ENCODE results near the gene NID2.
A peak's percentile ranks its signal among the peaks of the same experiment; 100 is the strongest.

NID2 gene

DNA sequence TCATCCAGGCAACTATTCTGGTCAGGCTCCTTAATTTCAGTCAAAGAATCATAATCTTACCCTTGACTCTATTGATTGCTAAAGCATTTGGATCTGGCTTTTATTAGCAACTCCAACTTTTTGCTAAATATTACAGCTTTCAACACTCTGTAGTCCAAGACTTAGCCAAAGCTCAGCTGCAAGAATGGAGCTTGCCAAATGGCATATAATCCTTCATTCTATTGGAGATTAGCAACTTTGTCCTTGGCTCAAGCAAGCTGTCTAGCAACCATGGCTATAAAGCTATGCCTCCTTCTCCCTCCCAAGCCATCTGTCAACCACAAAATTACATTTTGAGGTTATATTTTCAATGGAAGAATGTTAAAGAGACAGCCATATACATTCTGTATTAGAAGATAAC, 23.1 kb upstream of the NID2 start:
- no peak overlapping the region for H3K4me3 ChIP-seq (ENCODE audit: low read length)
- no peak for DNase-seq (ENCODE audit: low read depth)
- TF ChIP-seq, protein P1, sequence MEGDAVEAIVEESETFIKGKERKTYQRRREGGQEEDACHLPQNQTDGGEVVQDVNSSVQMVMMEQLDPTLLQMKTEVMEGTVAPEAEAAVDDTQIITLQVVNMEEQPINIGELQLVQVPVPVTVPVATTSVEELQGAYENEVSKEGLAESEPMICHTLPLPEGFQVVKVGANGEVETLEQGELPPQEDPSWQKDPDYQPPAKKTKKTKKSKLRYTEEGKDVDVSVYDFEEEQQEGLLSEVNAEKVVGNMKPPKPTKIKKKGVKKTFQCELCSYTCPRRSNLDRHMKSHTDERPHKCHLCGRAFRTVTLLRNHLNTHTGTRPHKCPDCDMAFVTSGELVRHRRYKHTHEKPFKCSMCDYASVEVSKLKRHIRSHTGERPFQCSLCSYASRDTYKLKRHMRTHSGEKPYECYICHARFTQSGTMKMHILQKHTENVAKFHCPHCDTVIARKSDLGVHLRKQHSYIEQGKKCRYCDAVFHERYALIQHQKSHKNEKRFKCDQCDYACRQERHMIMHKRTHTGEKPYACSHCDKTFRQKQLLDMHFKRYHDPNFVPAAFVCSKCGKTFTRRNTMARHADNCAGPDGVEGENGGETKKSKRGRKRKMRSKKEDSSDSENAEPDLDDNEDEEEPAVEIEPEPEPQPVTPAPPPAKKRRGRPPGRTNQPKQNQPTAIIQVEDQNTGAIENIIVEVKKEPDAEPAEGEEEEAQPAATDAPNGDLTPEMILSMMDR (conservative IDR thresholded peaks at IDR 0.05; ENCODE audit: low read depth, low read length) = no peak

DNA sequence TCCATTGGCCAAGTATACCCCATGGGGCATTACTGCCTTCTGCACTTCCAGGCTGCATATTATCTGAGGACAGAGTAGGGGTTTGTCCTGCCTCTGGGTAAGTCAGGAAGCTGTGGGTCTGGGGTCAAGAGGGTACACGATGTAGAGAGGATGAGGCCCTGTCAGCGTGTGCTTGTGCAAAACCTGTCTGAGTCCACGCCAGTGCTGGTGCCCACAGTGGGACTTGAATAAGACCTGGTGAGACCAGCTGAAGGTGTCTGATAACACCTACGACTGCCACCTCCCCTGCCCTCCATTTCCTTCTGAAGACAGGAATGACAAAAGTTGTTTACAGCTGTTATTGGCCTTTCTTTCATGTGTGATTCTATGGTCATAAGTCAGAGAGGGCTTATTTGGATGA, 22.1 kb upstream of the NID2 start:
- DNase-seq (ENCODE audit: low read depth) = no peak
- no peak overlapping the region for H3K4me3 ChIP-seq (ENCODE audit: low read length)
- TF ChIP-seq, protein P1 (conservative IDR thresholded peaks at IDR 0.05; ENCODE audit: low read depth, low read length) = no peak

DNA sequence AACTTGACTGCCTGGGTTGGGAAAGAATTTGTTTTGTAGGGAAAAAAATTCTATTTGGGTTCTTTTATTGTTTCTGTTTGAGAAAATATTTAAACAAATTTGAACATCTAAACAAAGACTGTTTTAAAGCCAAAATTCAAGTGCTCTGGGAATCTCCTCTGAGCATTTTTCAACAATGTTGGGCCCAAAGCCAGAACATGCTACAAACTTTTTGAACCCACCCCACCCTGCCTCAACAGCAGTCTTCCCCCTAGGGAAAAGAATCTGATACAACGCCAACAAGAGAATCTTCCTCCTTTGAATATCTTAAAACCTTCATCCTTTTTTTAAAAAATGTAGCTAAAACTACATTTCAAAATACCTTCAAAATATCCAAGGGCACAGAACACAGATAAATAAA, 20.4 kb upstream of the NID2 start:
- no peak for DNase-seq (ENCODE audit: low read depth)

DNA sequence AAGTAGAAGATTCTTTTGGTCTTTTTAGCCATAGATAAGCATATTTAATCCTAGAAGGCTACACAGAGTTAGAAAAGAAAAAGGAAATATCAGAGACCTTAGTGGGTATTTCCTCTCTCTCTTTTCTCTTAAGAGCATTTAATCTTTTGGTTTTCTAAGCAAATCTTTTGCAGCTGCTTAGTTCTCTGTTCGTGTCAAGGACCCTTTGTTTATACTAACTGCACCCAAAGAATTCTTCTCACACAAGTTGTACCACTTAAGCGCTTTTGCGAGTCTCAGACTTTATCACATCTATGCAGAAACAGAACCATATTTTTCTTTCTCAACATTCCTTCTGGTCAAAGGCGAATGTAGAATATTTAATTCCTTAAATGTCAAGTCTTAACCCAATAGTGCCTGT, 17.9 kb upstream of the NID2 start:
- no peak overlapping the region for H3K4me3 ChIP-seq (ENCODE audit: low read length)
- TF ChIP-seq, protein P1 (conservative IDR thresholded peaks at IDR 0.05; ENCODE audit: low read depth, low read length) = no peak
- DNase-seq (ENCODE audit: low read depth) = peak; percentile 73

More for the DNA sequence above, 20.4 kb upstream of the NID2 start:
- no peak overlapping the region for H3K4me3 ChIP-seq (ENCODE audit: low read length)
- TF ChIP-seq, protein P1 (conservative IDR thresholded peaks at IDR 0.05; ENCODE audit: low read depth, low read length) = no peak

DNA sequence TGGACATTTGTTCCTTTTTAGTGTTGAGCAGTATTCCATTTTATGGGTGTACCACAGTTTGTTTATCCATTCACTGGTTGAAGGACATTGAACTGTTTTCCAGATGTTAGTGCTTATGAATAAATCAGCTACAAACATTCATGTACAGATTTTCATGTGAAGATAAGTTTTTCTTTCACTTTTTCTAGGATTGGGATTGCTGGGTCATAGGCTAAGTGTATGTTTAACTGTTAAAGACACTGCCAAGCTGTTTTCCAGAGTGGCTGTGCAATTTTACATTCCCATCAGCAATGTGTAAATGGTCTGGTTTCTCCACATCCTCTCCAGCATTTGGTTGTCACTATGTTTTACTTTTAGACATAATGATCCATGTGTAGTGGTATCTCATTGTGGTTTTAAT, 14.0 kb upstream of the NID2 start:
- DNase-seq (ENCODE audit: low read depth) = no peak
- no peak overlapping the region for H3K4me3 ChIP-seq (ENCODE audit: low read length)
- TF ChIP-seq, protein P1 (conservative IDR thresholded peaks at IDR 0.05; ENCODE audit: low read depth, low read length) = no peak

DNA sequence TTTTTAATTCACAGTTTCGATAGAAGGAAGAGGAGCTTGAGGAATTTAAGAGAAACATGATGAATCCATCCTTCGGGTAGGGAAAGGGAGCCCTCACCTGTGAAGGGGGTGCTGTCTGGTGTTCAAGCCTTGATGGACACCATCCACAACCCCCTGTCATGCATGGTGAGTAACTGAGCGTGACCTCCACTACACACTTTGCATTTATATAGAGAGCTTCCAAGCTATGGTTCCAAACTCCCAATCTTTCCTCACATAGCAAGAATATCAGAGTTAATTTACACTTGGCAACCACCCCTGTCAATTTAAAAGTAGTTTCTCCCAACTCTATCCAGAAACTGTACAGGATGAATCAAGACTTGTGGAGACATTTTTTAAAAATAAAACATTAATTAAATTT, 13.1 kb upstream of the NID2 start:
- H3K4me3 ChIP-seq (ENCODE audit: low read length) = no peak overlapping the region
- DNase-seq (ENCODE audit: low read depth) = no peak
- TF ChIP-seq, protein P1 (conservative IDR thresholded peaks at IDR 0.05; ENCODE audit: low read depth, low read length) = no peak

DNA sequence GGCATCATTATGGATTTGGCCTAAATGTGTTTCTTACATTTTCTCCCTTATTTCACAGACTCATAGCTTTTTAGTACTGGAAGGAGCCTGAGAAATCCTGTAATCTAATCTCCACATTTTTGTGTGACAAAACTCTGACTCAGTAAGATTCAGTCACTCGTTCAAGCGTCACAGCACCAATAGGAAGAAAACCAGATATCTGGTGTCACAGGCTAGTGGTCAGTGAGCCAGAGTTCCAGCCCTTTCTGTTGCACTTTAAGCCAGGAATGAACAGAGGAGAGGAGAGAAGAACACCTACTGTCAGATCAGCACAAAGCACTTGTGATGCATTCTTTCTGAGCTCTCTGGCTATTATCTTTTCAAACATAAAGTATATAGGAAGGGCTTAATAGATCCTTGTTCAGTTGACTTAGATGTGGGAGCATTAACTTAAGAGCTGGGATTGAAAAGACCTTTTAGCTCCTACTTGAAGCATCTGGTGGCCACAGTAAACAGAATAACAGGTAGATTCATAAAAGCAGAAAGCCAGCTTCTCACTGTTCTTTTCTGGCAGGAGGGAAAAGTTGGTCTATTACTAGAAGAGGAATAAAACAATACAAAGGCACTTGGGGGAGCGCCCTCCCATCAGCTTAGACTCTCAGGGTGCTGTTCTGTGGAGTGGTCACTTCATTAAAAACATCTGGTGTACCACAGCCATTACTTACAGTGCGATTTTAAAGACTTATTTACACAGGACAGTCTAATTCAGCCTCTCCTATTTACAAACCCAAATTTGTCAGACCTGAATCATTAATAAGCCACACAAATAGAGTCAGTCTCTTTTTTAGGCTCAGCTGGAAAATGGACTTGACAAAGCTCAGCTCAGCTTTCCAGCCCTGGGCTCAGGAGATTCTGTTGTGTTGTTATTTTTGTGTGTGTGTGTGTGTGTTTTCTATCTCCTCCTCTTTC, 12.2 kb upstream of the NID2 start:
- peak; percentile 80 for DNase-seq (ENCODE audit: low read depth)
- TF ChIP-seq, protein P1 (conservative IDR thresholded peaks at IDR 0.05; ENCODE audit: low read depth, low read length) = no peak

More for the DNA sequence above, 12.2 kb upstream of the NID2 start:
- H3K4me3 ChIP-seq (ENCODE audit: low read length) = no peak overlapping the region
